Omental fat pad (tissue), 4 donors: ENCODE data around the gene SCIN. TPM values are rescaled to one million over a fixed set of nuclear protein-coding genes. Genes with fewer than 3 reads are reported as not detected.

Experiments
- ATAC-seq: fragments of 150-250 bp; one replicate; pipeline ENCODE4 v1.9.1; 2016; ENCODE audit warnings: mild to moderate bottlenecking, moderate library complexity; ENCODE audit not compliant: low FRiP score
- DNase-seq: peaks from one replicate; pipeline ENCODE4 v3.0.0-alpha.2; 2019; ENCODE audit warnings: low spot score
- total RNA-seq, 4 donors: library from RNA; depleted of rRNA; stranded (reverse); fragments of >200 nt; gene quantifications; one replicate each; pipeline ENCODE4 v1.1.0, GENCODE V29; 2016
- TF ChIP-seq, protein P1 (sequence below), 3 donors: fragments of 450-650 bp; IDR thresholded peaks; one replicate each; pipeline ENCODE4 v1.5.1; 2016 to 2017; ENCODE audit warnings: antibody characterized with exemption in 3 of 3, mild to moderate bottlenecking in 3 of 3, moderate library complexity in 2 of 3

The SCIN gene
- total RNA-seq, 4 donors from 2014 or later: 1.4 to 15.7 (median 7.9) TPM

DNA sequence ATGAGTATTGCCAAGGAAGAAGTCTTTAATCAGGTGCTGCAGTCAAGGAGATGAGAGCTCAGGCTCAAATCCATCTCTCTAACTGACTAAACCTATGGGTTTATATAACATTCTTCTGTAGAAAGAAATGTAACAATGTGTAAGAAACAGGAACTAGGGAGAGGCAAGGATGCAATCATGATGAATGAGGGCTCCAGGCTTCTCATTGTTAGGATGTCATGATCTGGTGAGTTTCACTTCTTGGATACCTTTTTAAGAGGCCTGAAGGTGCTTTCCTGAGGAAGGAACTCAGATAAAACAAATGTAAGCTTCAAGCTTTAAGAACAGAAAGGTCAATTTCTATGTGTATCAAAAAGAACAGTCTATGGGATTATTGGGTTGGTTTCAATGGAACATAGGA lies 30.8 kb upstream of the SCIN start:
- TF ChIP-seq, protein P1, sequence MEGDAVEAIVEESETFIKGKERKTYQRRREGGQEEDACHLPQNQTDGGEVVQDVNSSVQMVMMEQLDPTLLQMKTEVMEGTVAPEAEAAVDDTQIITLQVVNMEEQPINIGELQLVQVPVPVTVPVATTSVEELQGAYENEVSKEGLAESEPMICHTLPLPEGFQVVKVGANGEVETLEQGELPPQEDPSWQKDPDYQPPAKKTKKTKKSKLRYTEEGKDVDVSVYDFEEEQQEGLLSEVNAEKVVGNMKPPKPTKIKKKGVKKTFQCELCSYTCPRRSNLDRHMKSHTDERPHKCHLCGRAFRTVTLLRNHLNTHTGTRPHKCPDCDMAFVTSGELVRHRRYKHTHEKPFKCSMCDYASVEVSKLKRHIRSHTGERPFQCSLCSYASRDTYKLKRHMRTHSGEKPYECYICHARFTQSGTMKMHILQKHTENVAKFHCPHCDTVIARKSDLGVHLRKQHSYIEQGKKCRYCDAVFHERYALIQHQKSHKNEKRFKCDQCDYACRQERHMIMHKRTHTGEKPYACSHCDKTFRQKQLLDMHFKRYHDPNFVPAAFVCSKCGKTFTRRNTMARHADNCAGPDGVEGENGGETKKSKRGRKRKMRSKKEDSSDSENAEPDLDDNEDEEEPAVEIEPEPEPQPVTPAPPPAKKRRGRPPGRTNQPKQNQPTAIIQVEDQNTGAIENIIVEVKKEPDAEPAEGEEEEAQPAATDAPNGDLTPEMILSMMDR (IDR thresholded peaks at IDR 0.05): no peak
- DNase-seq: no peak
- no peak for ATAC-seq

DNA sequence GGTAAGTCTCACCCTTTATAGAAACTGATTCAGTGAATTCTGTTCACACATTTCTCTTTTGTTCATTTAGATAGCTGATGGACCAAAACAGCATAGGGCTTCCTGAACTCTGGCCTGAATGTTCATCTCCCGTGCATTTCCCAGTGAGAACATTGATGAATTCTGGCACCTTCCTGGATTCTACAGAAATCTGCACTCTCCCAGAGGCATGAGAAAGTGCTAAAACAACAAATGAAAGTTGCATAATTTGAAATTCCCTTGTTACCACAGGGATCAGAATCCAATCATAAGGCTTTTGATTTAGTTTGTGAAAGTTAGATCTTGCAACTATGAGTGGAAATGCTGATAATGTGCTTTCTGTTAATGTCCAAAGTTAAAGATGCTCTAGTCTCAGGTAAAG lies 29.7 kb upstream of the SCIN start:
- TF ChIP-seq, protein P1 (IDR thresholded peaks at IDR 0.05): no peak
- DNase-seq (no peak), ATAC-seq (no peak)

DNA sequence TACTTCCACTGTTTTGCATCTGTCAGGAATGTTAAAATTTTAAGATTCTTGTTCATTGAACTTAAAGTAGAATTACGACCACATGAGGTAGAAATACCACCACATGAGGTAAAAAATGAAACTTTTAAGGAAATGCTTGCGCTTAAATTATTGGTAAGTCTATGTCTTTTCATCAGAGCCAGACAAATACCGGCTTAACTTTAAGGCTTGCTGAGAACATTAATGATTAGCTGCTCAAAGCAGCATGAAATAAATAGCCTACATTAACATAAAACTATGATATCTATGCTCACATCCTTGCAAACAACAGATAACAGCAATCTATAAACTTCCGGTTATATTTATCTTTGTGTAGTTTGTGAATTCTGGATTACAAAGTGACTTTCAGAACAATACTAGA lies 26.9 kb upstream of the SCIN start:
- TF ChIP-seq, protein P1 (IDR thresholded peaks at IDR 0.05): no peak
- no peak for ATAC-seq
- DNase-seq: no peak

DNA sequence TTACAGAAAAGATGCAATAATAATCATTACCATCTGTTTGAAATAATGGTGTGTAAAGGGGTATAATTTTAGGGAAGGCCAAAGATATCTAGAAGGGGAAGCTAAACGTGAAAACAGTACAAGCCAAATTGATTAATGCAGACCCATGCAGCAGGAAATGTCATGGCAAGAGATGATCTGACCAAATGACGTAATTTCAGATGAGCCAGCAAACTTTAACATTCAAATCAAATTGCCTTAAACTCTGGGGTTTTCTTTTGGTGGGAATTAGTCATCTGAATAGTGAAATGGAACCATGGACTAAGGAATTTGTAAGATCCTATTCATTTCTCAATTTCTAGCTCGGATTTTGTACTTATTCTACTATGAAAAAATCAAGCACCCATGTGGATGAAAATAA lies 21.4 kb upstream of the SCIN start:
- DNase-seq: no peak
- no peak for ATAC-seq
- TF ChIP-seq, protein P1 (IDR thresholded peaks at IDR 0.05): no peak

DNA sequence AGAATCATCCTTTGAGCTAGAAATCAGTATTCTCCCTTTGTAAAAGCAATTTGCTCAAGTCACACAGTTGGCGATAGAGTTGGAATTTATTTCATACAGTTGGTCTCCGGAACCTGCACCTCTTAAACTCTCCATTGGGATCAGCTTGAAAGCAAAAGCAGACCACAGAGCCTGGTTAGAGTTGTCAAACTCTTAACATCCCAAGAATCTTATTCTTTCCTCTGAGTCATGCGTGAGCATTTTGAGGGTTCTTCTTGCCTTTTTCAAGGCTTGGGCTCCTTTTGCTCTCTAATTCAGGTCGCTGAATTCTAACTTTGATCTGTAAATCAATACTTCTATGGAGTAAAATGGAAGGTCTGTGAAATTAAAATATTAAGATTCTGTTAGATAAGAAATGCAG lies 19.6 kb upstream of the SCIN start:
- no peak for ATAC-seq
- DNase-seq: no peak
- TF ChIP-seq, protein P1 (IDR thresholded peaks at IDR 0.05): no peak

DNA sequence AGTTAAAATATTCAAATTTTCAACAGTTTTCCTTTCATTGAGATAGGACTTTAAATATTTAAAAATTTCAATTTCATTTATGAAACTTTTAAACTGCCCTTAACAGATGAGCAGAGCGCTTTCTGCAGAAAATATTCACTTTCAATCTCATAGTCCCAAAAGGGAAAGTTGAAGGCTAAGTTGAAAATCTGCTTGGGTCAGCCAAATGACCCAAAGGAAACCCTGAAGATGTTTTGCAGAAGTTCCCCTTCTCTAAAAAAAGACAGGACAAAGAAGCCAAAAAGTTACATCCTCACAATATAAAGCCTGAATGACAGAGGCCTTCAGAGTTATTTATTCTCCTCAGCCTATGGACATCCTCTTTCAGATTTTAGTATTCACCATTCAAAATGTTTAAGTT lies 17.6 kb upstream of the SCIN start:
- no peak for DNase-seq
- ATAC-seq: no peak
- TF ChIP-seq, protein P1 (IDR thresholded peaks at IDR 0.05): no peak

DNA sequence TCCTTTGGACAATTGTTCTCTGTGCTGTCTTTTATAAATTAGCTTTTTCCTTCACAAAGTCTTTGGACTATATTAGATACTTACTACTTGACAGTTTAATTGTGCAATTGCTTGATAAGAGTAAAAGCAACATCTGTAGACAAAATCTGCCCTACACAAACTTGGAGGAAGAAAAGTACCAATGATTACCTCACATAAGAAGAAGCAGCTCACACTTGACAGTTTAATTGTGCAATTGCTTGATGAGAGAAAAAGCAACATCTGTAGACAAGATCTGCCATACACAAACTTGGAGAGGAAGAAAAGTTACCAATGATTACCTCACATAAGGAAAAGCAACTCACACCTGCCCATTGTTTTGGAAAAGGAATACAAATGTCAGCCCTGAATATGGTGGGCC lies 17.1 kb upstream of the SCIN start:
- ATAC-seq (no peak), DNase-seq (no peak)
- TF ChIP-seq, protein P1 (IDR thresholded peaks at IDR 0.05): no peak
